AG08396 (cell line): ENCODE results near the gene LARGE1.
"Not testable (repeated sequence)": the region's sequence is repeated elsewhere in the genome, so short reads cannot be mapped to it uniquely, and the experiment has no call there.

Experiments used
- DNase-seq: peaks from one replicate; pipeline ENCODE4 v3.0.0; 2012; ENCODE audit warnings: low spot score, mixed read lengths

Gene LARGE1

GRCh38 chr22:33883961-33884808 is 36.1 kb downstream of the LARGE1 start:
- no peak for DNase-seq

GRCh38 chr22:33883561-33883960 is 36.7 kb downstream of the LARGE1 start:
- no peak for DNase-seq

- DNase-seq: no peak
Measured at GRCh38 chr22:33882991-33883390, 37.3 kb downstream of the LARGE1 start.

GRCh38 chr22:33880986-33881385 is 39.3 kb downstream of the LARGE1 start:
- no peak for DNase-seq

GRCh38 chr22:33879796-33880195 is 40.5 kb downstream of the LARGE1 start:
- no peak for DNase-seq

GRCh38 chr22:33875316-33875715 is 45.0 kb downstream of the LARGE1 start:
- no peak for DNase-seq

- no peak for DNase-seq
Measured at GRCh38 chr22:33874206-33874605, 46.1 kb downstream of the LARGE1 start.

- DNase-seq: no peak
Measured at GRCh38 chr22:33873666-33874065, 46.6 kb downstream of the LARGE1 start.

GRCh38 chr22:33873186-33873585 is 47.1 kb downstream of the LARGE1 start:
- DNase-seq: no peak

- no peak for DNase-seq
Measured at GRCh38 chr22:33871935-33872334, 48.3 kb downstream of the LARGE1 start.

- DNase-seq: no peak
Measured at GRCh38 chr22:33869946-33870345, 50.3 kb downstream of the LARGE1 start.

GRCh38 chr22:33867971-33868370 is 52.3 kb downstream of the LARGE1 start:
- DNase-seq: no peak

- DNase-seq: peak; percentile 61
Measured at GRCh38 chr22:33867118-33867866, 53.0 kb downstream of the LARGE1 start.

- no peak for DNase-seq
Measured at GRCh38 chr22:33866511-33866910, 53.8 kb downstream of the LARGE1 start.

- DNase-seq: no peak
Measured at GRCh38 chr22:33865996-33866395, 54.3 kb downstream of the LARGE1 start.

- DNase-seq: no peak
Measured at GRCh38 chr22:33865248-33865647, 55.0 kb downstream of the LARGE1 start.

GRCh38 chr22:33864723-33865130 is 55.5 kb downstream of the LARGE1 start:
- no peak for DNase-seq

GRCh38 chr22:33861216-33861875 is 58.9 kb downstream of the LARGE1 start:
- no peak for DNase-seq

- DNase-seq: no peak
Measured at GRCh38 chr22:33860386-33860785, 59.9 kb downstream of the LARGE1 start.

- no peak for DNase-seq
Measured at GRCh38 chr22:33859311-33859710, 61.0 kb downstream of the LARGE1 start.

- DNase-seq: not testable (repeated sequence)
Measured at GRCh38 chr22:33858653-33859052, 61.6 kb downstream of the LARGE1 start.

- not testable (repeated sequence) for DNase-seq
Measured at GRCh38 chr22:33857767-33858166, 62.5 kb downstream of the LARGE1 start.

GRCh38 chr22:33854724-33855123 is 65.6 kb downstream of the LARGE1 start:
- DNase-seq: no peak
